ENCODE data around the gene MAP4K2.

MAP4K2 gene

DNA sequence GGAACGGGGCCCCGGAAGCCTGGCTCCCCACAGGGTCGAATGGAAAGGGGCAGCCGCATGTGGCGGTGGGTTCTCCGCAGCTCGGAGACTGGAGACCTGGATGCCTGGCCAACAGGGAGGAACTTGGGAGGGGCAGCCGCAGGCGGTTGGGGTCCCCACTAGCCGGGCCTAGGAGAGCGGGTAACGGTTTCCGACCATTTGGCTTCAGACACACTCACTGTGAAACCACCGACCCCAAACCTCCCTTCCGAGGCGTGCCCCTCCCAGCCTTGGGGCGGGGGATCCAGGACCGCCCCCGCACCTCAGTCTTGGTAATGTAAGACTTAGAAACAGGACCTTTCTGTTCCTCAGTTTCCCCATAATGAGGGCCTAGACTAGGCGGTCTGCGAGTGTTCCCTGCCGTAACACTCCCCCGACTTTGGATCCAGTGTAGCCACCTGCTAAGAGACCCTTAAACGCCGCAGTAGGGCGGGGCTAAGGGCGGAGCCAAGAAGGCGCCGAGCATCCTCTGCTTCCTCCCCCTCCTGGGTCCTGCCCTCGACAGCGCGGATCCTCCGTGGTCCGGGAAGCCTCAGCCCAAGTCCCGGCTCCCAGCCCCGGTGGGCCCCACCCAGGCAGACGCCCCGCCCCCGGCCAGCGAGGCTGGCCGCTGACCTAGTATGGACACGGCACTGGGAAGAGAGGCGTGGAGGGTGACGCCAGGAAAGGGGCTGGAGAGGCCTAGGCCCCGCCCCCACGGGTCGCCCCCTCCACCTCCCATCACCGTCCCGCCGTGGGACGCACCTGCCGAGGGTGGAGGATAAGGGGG is 57.3 kb downstream of the MAP4K2 start:
- DNase-seq (ENCODE audit: insufficient read length) = peak; percentile 77
- TF ChIP-seq TAF1 (IDR thresholded peaks at IDR 0.05; ENCODE audit: borderline replicate concordance, low read depth, low read length) = no peak
- TF ChIP-seq POLR2A (IDR thresholded peaks at IDR 0.05; ENCODE audit: low read depth, low read length) = no peak
- no peak for TF ChIP-seq POLR2AphosphoS5 (IDR thresholded peaks at IDR 0.05; ENCODE audit: low read depth, low read length)
- peak; percentile 87 for FAIRE-seq

DNA sequence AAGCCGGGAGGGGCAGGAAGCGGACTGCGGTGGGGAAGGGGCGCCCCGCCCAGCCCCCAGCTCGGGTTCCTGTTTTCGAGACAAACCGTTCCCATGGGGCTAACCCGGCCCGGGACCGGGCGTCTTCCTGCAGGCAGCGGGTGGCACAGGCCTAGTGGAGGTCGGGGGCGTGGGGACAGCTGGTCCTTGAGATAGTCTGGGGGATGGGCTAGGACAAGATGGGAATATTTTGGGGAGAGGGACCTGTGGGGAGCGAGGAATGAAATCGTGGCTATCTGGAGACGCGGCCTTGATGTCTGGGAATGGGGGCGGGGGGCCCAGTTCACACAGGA is 57.9 kb downstream of the MAP4K2 start:
- DNase-seq (ENCODE audit: insufficient read length) (peak; percentile 61), FAIRE-seq (peak; percentile 14)
- TF ChIP-seq TAF1 (IDR thresholded peaks at IDR 0.05; ENCODE audit: borderline replicate concordance, low read depth, low read length) (no peak), POLR2AphosphoS5 (IDR thresholded peaks at IDR 0.05; ENCODE audit: low read depth, low read length) (no peak), POLR2A (IDR thresholded peaks at IDR 0.05; ENCODE audit: low read depth, low read length) (no peak)

DNA sequence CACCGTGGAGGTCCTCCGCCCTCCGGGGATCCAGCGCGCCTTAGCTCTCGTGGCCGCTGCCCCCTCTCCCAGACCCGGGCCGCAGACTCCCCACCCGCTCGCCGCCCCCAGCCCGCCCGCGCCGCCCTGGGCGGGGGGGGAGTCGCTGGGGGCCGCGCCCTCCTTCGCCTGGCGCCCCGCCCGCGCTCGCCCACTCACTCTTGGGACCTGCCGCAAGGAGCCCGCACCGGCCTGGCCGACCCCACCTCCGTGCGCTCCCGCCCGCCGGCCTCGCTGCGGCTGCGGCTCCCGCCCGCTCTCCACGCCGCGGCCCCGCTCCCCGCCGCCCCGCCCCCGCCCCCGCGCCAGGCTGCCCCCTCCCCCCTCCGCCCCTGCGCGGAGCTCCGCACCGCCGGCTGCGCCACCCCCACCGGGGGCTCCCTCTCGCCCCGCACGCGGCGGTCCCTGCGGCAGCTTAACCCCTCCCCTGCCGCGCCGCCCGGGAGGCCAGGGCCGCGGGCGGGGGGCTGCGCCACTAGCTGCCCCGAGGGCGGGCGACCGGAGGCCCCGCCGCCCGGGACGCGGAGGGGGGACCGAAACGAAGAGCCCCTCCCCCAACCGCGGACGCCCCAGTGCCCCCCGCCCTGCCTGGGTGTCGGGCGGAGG is 58.3 kb downstream of the MAP4K2 start:
- DNase-seq (ENCODE audit: insufficient read length) (no peak), FAIRE-seq (no peak)
- TF ChIP-seq TAF1 (IDR thresholded peaks at IDR 0.05; ENCODE audit: borderline replicate concordance, low read depth, low read length) (no peak), POLR2A (IDR thresholded peaks at IDR 0.05; ENCODE audit: low read depth, low read length) (no peak), POLR2AphosphoS5 (IDR thresholded peaks at IDR 0.05; ENCODE audit: low read depth, low read length) (no peak)

DNA sequence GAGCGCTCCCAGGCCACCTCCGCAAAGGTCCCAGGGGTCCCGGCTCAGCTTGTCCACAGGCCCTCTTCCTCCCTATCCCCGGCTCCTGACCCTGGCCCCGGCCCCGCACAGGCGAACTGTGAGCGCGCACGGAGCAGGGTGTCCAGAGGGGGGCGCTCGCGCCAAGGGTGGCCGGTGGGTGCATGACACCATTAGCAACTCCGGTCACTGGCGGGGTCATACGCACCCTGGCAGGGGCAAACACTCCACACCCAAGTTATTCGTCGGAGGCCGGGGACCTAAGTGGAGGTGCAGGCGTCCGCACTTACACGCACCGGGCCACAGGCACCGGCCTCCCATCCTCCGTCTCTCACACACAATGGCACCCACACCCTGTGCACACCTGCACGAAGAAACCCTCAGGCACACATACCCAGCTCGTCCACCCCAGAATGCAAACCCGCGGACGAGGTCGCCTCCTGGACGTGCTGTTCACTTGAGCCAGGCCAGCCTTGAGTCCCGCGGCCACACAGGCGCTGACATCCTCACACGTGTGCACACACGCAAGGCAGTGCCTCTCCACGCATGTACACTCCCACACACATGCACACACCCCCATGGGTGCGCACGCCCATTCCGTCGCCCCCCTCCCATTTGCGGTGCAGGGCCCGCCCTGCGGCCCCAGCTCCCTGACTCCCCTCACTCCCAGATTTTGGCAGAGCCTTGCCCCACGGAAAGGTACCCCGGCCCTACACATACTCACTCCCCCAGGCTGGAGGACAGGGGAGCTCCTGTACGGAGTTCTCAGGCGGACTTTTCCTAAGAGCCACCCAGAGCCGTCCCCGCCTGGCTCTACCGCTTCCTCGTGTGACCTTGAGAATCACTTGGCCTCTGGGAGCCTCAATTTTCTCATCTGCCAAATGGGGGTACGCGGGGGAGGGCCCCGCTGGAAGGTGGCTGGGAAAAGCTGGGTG is 59.1 kb downstream of the MAP4K2 start, which contains the start of gene RASGRP2:
Gene RASGRP2 (minus strand): TSS at position 552 of the 953 bp plus-strand sequence. CDS start 1,276 bp downstream, outside the sequence.
- peak; percentile 97 for FAIRE-seq

DNA sequence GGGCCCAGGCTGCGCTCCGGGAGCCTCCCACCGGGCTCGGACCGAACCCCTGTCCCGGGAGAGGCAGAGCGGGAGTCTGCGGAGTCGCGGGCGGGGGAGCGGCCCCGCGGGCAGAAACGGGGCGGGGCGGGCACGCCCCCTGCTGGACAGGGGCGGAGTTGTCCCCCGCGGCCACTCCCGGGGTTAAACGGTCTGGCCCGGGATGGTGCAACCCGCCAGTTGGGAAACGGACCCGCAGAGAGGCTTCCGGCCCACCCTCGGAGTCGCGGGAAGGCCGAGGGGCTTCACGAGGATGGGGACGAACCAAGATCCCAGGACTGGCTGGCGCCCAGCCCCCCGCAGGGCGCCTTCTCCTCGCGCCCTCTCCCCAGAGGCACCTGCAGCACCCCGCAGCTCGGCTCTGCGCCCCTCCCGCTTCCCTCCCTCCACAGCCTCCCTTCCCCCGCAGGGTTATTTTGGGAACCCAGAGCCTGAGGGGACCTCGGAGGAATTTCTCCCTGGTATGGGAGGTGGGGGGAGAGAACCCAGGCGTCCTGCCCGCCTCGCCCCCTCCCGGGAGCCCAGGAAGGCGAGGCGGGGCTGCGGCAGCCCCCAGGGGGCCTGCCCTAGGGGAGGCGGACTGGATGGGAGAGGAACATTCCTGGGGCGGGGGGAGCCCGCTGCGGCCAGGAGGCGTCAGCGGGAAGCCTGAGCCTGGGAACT is 60.0 kb downstream of the MAP4K2 start:
- no peak for TF ChIP-seq TAF1 (IDR thresholded peaks at IDR 0.05; ENCODE audit: borderline replicate concordance, low read depth, low read length)
- TF ChIP-seq POLR2AphosphoS5 (IDR thresholded peaks at IDR 0.05; ENCODE audit: low read depth, low read length) = no peak
- TF ChIP-seq POLR2A (IDR thresholded peaks at IDR 0.05; ENCODE audit: low read depth, low read length) = no peak
- FAIRE-seq (peak; percentile 86), DNase-seq (ENCODE audit: insufficient read length) (peak; percentile 96)

More for the DNA sequence above, 59.1 kb downstream of the MAP4K2 start, which contains the start of gene RASGRP2:
- no peak for TF ChIP-seq POLR2AphosphoS5 (IDR thresholded peaks at IDR 0.05; ENCODE audit: low read depth, low read length)
- TF ChIP-seq POLR2A (IDR thresholded peaks at IDR 0.05; ENCODE audit: low read depth, low read length) = no peak
- TF ChIP-seq TAF1 (IDR thresholded peaks at IDR 0.05; ENCODE audit: borderline replicate concordance, low read depth, low read length) = no peak
- no peak for DNase-seq (ENCODE audit: insufficient read length)

DNA sequence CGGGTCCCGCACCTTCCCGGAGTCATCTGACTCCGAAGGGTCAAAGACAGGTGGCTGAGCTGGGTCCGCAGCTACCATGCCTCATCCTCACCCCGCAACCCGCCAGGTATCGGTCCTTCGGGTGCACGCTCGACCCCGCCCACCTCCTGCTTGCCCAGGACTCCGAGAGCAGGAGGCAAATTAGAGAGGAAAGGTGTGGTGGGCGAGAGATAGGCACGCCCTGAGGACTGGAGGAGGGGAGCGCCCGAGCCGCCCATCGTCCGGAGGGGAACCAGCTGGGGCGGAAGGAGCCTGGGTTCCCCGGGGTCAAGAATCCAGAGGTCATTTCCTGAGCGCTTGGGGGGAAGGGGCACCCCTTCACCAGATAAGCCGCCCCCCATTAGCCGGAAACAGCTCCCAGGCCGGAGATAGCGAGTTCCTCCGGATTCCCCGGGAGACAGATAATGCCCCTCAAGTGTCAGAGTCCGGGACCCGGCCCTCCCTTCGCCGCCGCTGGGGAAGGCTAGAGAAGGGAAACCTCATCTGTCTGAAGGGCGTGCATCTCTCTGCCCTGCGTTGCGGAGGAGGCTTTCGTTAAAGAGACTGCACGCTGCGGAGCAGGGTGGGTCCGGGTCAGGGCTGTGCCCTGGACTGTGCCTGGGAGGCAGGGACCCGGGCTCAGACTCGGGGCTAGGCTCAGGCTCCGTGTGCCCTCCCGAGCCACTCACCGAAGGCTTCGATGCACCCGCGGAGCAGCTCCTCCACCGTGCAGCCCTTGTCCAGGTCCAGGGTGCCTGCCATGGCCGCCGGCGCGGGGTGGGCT is 60.7 kb downstream of the MAP4K2 start:
- TF ChIP-seq TAF1 (IDR thresholded peaks at IDR 0.05; ENCODE audit: borderline replicate concordance, low read depth, low read length) = no peak
- no peak for TF ChIP-seq POLR2A (IDR thresholded peaks at IDR 0.05; ENCODE audit: low read depth, low read length)
- no peak for TF ChIP-seq POLR2AphosphoS5 (IDR thresholded peaks at IDR 0.05; ENCODE audit: low read depth, low read length)
- FAIRE-seq (no peak), DNase-seq (ENCODE audit: insufficient read length) (no peak)

DNA sequence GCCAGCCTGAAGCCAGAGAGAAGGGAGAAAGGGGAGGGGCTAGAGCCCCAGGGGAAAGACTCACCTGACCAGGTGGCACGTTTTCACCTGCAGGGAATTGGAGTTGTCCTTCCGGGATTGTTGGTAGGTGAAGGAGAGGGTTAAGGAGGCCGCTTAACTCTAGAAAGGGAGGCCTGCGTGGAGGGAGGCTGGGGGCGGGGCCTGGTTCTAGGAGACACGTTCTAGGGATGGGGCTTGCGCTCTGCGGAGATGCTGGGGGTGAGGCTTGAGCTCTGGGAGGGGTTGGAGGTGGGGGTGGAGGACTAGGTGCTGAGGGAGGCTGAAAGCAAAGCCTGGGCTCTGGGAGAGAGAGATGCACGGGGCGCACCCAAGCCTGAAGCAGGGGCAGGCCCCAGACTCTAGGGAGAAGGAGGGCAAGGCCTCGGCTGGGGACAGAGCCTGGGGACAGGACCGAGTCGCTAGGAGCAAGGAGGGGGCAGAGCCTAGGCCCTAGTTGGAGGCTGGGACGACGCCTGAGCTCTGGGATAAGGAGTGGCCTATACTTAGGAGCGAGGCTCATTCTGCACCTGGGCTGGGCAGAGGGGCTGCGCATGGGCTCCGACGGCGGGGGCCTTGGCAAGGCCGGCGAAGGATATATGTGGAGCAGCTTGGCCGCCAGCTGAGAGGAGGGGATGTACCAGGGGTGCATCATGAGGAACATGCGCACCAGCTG is 61.5 kb downstream of the MAP4K2 start:
- TF ChIP-seq POLR2AphosphoS5 (IDR thresholded peaks at IDR 0.05; ENCODE audit: low read depth, low read length) (no peak), TAF1 (IDR thresholded peaks at IDR 0.05; ENCODE audit: borderline replicate concordance, low read depth, low read length) (no peak), POLR2A (IDR thresholded peaks at IDR 0.05; ENCODE audit: low read depth, low read length) (no peak)
- no peak for FAIRE-seq
- no peak for DNase-seq (ENCODE audit: insufficient read length)

DNA sequence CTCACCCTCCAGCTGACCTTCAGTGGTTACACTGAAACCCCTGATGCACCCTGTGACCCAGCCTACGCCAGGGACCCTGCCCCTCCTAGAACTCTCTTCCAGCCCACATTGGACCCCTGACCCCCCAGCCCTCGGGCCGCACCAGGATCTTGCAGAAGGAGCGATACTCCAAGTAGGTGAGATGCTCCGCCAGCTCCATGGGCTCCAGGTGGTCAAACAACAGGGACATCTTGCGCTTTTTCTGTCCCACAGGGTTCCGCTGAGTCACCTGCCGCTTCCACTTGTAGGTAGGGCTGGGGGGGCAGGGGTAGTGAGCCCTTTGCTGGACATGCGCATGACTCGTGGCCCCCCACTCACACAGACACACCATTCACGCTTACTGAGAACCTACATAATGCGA is 63.1 kb downstream of the MAP4K2 start:
- FAIRE-seq (no peak), DNase-seq (ENCODE audit: insufficient read length) (no peak)
- TF ChIP-seq POLR2A (IDR thresholded peaks at IDR 0.05; ENCODE audit: low read depth, low read length) = no peak
- TF ChIP-seq POLR2AphosphoS5 (IDR thresholded peaks at IDR 0.05; ENCODE audit: low read depth, low read length) = no peak
- TF ChIP-seq TAF1 (IDR thresholded peaks at IDR 0.05; ENCODE audit: borderline replicate concordance, low read depth, low read length) = no peak

DNA sequence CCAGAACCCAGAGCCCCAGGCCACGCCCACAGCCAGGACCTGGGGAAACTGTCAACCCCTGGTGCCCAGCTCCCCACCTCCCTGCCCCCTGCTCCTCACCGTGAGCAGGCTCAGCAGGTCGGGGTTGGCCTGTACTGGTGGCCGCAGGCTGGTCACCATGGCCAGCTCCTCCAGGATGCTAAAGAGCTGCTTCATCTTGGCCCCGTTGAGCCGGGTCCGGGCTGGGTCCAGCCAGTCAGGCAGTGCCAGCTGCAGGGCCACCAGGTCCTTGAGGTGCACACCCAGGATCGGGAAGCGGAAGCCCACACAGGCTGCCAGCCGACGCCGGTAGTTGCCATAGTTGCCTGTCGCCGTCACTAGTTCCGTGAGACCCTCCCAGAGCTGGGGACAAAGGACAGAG is 66.4 kb downstream of the MAP4K2 start:
- DNase-seq (ENCODE audit: insufficient read length) = no peak
- no peak for FAIRE-seq
- TF ChIP-seq POLR2A (IDR thresholded peaks at IDR 0.05; ENCODE audit: low read depth, low read length) (no peak), POLR2AphosphoS5 (IDR thresholded peaks at IDR 0.05; ENCODE audit: low read depth, low read length) (no peak), TAF1 (IDR thresholded peaks at IDR 0.05; ENCODE audit: borderline replicate concordance, low read depth, low read length) (no peak)
